H1 (cell line): Measurements from ENCODE around the gene MYO9A. TPM values are rescaled to one million over a fixed set of nuclear protein-coding genes. Genes with fewer than 3 reads are reported as not detected.

ENCODE experiments used
- ATF3 ChIP-seq: IDR thresholded peaks from 2 replicates; pipeline ENCODE4 v1.6.1; 2011; ENCODE audit warnings: low read depth, mild to moderate bottlenecking, low read length; ENCODE audit not compliant: insufficient read depth
- CBX8 ChIP-seq: fragments of 300-800, 300-1000 bp; sonication (generic); IDR thresholded peaks from 2 replicates; pipeline ENCODE4 v1.7.1; 2016; ENCODE audit warnings: low read depth, low read length, borderline replicate concordance
- CREB1 ChIP-seq: IDR thresholded peaks from 2 replicates; pipeline ENCODE4 v1.6.1; 2012; ENCODE audit warnings: inconsistent platforms
- CTBP2 ChIP-seq: IDR thresholded peaks from 2 replicates; pipeline ENCODE4 v1.7.0; 2011; ENCODE audit warnings: borderline replicate concordance, mild to moderate bottlenecking, moderate library complexity, mixed read lengths, low read length; ENCODE audit not compliant: insufficient read depth, insufficient read length
- ZNF274 ChIP-seq: IDR thresholded peaks from 2 replicates; pipeline ENCODE4 v1.7.0; 2012; ENCODE audit warnings: low read length, borderline replicate concordance; ENCODE audit errors: extremely low read depth
- polyA plus RNA-seq, 7 experiments: library from polyadenylated mRNA; depleted of rRNA in 3 of 7; stranded (reverse) in 5 of 7; unstranded in 2 of 7; fragments of >200 nt in 5 of 7; fragments of 200-250 nt in 2 of 7; gene quantifications; 1 replicate in 5 of 7; 2 replicates in 1 of 7; 4 replicates in 1 of 7; pipeline versions ENCODE4 v1.2.1 to v1.2.3, GENCODE V29; 2011 to 2013; ENCODE audit warnings: missing spikeins in 2 of 7, mixed read lengths in 2 of 7
- total RNA-seq: library from RNA; stranded (reverse); fragmentation: NEBNext Ultra II Directional; extraction: Animal tissue kit (Norgen Biotek cat#: 25700); gene quantifications from 2 replicates; pipeline ENCODE4 v1.2.1, GENCODE V29; 2021

Gene MYO9A
- total and polyA plus RNA-seq, 2 of the 8 experiments (the other 6 are each of a cell fraction or from before 2014, with no cell fraction given): 3.9 to 26.0 TPM

DNA sequence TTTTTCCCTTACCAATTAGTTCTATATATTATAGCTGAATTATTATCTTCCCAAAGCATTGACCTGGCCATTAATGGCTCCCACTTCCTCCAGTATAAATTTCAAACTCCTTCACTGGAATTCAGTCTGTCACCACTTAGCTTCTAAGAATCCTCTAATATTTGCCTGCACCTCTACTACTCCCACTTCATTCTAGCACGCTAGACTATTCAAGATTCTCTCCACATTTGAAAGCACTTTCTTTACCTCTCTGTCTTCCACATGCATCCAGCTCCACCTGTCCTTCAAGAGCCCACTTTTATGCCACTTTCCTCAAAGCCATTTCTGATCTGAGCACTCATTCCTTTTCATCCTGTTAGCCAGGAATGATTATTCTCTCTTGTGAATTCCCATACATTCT, 15.3 kb upstream of the MYO9A start (continued):
- TF ChIP-seq CREB1 (no peak), ZNF274 (no peak), CBX8 (no peak), ATF3 (no peak), CTBP2 (no peak)
